22Rv1 (cell line): ENCODE results near the gene TBX3.
A peak's percentile ranks its signal among the peaks of the same experiment; 100 is the strongest.

Experiments
- H3K27ac ChIP-seq: fragments of 450-650 bp; 2 replicates; pipeline ENCODE4 v1.5.1; 2017
- ZFX ChIP-seq: fragments of 450-650 bp; IDR thresholded peaks from 2 replicates; pipeline ENCODE4 v1.6.1; 2017; ENCODE audit warnings: antibody characterized with exemption, borderline replicate concordance
- TF ChIP-seq, protein P1 (sequence below): fragments of 450-650 bp; IDR thresholded peaks from 2 replicates; pipeline ENCODE4 v1.5.1; 2017; ENCODE audit warnings: mild to moderate bottlenecking

The TBX3 gene

GRCh38 chr12:114685869-114686268 is 1.9 kb upstream of the TBX3 start:
- H3K27ac ChIP-seq: peak overlapping the region; percentile 99; the same call in 1 of the 2 replicates
- TF ChIP-seq ZFX: no peak
- TF ChIP-seq, protein P1, sequence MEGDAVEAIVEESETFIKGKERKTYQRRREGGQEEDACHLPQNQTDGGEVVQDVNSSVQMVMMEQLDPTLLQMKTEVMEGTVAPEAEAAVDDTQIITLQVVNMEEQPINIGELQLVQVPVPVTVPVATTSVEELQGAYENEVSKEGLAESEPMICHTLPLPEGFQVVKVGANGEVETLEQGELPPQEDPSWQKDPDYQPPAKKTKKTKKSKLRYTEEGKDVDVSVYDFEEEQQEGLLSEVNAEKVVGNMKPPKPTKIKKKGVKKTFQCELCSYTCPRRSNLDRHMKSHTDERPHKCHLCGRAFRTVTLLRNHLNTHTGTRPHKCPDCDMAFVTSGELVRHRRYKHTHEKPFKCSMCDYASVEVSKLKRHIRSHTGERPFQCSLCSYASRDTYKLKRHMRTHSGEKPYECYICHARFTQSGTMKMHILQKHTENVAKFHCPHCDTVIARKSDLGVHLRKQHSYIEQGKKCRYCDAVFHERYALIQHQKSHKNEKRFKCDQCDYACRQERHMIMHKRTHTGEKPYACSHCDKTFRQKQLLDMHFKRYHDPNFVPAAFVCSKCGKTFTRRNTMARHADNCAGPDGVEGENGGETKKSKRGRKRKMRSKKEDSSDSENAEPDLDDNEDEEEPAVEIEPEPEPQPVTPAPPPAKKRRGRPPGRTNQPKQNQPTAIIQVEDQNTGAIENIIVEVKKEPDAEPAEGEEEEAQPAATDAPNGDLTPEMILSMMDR: no peak

DNA sequence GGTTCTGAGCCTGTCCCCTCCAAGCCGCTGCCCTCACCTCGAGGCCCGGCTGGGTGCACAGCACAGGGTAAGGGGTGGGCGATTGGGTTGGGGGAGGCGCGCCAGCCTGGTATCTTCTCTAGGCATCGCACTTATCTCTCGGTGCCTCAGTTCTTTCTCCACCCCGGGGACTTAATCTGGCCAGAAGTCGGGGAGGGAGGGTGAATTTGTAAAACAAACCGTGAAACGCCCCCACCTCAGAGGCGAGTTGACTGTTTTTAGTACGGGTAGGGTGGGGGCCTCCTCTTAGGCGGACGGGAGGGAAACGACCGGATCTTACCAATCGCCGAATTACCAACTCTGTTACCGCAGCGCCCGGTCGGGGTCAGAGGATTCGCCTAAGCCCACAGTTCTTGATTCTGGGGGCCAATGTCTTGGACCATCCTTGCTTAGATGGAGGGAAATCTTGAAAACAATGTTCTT is 1.4 kb upstream of the TBX3 start:
- peak overlapping the region; percentile 99 for H3K27ac ChIP-seq
- no peak for TF ChIP-seq ZFX
- TF ChIP-seq, protein P1: no peak

DNA sequence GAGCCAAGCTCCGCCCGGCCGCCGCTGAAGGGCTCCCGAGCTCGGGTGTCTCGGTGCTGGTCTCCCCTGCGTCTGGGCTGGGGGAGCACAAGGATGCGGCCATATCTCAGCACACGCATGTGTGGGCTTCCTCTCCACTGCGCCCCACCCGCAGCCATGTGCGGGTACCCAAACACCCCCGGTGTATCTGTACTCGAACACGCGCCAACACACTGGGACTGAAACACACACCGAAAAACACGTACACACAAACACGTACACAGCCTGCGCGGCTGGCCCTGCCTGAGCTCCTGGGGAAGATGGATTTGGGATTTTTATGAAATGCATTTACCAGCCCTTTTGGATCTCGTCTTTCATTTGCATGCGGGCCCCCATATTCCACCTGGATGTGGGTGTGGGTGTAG is 897 bp upstream of the TBX3 start:
- H3K27ac ChIP-seq: peak overlapping the region; percentile 99
- no peak for TF ChIP-seq ZFX
- TF ChIP-seq, protein P1: no peak

DNA sequence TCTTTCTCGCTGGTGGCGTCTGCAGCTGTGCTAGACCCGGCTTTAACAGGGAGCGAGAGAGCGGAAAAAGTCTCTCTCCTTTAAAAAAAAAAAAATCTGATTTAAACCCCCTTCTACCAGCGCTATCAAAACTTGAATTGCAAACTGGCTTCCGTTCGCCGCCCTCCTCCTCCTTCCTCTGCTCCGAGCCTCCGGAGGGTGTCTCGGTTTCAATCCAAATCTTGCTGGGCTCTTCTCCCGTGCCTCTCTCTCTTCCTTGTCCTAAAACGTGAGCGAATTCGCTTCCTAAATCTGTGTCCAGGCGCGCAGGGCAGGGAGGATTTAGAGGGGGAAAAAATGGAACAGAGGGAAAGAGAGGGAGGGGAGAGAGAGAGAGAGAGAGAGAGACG is 272 bp downstream of the TBX3 start:
- peak overlapping the region; percentile 99 for H3K27ac ChIP-seq
- TF ChIP-seq ZFX: no peak
- TF ChIP-seq, protein P1: no peak

DNA sequence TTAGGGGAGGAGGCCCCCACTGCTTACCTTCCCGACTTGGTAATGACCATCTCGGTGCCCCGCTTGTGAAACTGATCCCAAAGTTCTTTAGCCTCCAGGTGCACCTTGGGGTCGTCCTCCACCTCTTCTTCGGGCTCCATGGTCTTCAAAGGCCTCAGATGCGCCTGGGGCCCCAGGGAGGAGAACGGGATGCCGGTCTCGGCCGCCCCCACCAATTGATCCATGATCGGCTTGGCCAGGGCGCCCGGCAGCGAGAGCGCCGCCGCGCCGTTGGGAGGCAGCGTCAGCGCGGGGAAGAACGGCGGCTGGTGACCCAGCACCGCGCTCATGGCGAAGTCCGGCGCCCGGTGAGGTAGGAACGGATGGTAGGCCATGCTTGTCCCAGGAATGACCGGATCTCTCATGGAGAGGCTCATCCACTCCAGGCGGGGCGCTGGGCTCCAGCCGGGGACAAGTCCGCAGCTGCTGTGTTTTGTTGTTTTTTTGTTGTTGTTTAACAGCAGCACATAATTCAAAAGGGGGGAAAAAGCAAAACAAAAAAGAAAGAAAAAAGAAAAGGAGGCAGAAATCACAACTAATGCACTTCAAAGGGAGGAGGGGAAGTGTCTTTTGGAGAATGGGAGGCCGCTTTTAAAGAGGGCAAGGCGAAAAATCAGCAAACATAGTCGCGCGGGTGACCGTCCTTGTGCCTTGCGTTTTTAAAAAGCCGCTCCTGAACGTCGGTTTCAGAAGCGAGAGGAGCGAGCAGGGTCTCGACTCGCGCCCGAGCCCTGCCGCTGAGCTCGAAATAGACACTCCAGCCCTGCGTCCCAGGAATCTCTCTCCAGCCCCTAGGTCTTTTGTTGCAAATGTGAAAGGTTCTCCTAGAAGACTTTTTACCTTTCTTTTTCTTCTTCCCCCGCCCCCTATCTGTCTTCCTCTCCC is 928 bp downstream of the TBX3 start:
- TF ChIP-seq, protein P1: peak; percentile 10; the same call in 1 of the 2 replicates
- no peak for TF ChIP-seq ZFX
- peak overlapping the region; percentile 99 for H3K27ac ChIP-seq

GRCh38 chr12:114682106-114682784 is 1.7 kb downstream of the TBX3 start:
- peak overlapping the region; percentile 99 for H3K27ac ChIP-seq
- TF ChIP-seq, protein P1: no peak
- no peak for TF ChIP-seq ZFX
